ENCODE data around the gene RBSN.

DNA sequence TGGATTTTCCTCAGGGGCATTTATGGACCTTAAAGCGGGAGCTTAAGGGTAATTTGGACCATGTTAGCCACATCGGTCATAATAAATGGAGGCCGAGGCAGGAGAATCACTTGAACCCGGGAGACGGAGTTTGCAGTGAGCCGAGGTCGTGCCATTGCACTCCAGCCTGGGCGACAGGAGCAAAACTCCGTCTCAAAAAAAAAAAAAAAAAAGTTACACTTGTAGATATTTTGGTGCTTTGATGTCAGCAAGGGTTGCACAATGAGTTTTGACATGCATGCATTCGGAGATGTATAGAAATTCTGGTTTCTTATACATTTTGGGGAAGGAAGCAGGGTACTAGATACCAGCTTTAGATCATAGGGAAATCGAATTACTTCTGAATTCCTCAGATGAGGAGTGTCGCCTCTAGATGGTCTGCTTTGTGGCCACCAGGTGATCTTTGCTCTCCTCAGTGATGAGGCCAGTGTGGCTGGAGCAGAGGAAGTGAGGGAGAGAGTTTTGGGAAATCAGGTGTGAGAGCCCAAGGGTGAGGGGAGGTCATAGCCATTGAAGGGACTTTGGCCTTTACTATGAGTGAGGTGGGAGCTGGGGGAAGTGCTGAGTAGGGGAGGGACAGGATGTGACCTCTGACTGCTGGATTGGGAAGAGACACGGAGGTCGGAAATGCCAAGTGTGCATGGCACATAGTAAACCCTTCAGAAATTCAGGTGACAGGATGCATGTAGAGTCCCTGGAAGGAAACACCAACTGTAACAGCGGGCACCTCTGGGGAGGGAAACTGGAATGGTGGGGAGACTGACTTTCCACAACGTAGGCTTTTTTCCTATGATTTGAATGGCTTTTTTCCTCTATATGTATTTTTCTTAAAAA is 8.4 kb upstream of the RBSN start:
- TF ChIP-seq, protein P1, sequence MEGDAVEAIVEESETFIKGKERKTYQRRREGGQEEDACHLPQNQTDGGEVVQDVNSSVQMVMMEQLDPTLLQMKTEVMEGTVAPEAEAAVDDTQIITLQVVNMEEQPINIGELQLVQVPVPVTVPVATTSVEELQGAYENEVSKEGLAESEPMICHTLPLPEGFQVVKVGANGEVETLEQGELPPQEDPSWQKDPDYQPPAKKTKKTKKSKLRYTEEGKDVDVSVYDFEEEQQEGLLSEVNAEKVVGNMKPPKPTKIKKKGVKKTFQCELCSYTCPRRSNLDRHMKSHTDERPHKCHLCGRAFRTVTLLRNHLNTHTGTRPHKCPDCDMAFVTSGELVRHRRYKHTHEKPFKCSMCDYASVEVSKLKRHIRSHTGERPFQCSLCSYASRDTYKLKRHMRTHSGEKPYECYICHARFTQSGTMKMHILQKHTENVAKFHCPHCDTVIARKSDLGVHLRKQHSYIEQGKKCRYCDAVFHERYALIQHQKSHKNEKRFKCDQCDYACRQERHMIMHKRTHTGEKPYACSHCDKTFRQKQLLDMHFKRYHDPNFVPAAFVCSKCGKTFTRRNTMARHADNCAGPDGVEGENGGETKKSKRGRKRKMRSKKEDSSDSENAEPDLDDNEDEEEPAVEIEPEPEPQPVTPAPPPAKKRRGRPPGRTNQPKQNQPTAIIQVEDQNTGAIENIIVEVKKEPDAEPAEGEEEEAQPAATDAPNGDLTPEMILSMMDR (conservative IDR thresholded peaks at IDR 0.05 in 1 of 2, IDR thresholded peaks at IDR 0.05 in 1 of 2; ENCODE audit: low read depth in 1 of 2, low read length in 2 of 2), result no peak
- no peak for TF ChIP-seq EZH2 (IDR thresholded peaks at IDR 0.05; ENCODE audit: low read length, missing control alignments)
